ENCODE measurements around the gene PCDHGB5. TPM values are rescaled to one million over a fixed set of nuclear protein-coding genes. Genes with fewer than 3 reads are reported as not detected.

Gene PCDHGB5
- total and polyA plus RNA-seq, 2 donors (not counting 3 experiments of a cell fraction or from before 2014, with no cell fraction given): 10.1 to 14.4 TPM

DNA sequence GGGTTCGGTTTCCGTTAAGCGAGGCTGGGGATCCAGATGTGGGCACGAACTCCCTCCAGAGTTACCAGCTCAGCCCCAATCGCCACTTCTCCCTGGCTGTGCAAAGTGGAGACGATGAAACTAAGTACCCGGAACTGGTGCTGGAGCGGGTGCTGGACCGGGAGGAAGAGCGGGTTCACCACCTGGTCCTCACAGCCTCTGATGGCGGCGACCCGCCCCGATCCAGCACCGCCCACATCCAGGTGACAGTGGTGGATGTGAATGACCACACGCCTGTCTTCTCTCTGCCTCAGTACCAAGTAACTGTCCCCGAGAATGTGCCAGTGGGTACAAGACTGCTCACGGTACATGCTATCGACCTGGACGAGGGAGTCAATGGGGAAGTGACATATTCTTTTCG, 14.4 kb upstream of the PCDHGB5 start:
- Histone ChIP-seq H3K4me3 (replicated peaks in 1 of 3; ENCODE audit: insufficient read depth in 1 of 3, low read depth in 1 of 3, low read length in 3 of 3) (no peak overlapping the region), H3K4me2 (ENCODE audit: insufficient read depth, low read length) (no peak overlapping the region), H3K9ac (replicated peaks; ENCODE audit: extremely low read depth, insufficient read depth, low read length) (no peak overlapping the region), H3K27ac (ENCODE audit: insufficient read depth, low read depth, low read length) (no peak overlapping the region), H3K36me3 (ENCODE audit: control insufficient read depth in 2 of 2, extremely low read depth in 1 of 2, insufficient read depth in 2 of 2, low read length in 2 of 2) (no peaks in the 10 kb centered on the region), H3K9me1 (replicated peaks; ENCODE audit: control insufficient read depth, extremely low read depth, insufficient read depth, low read length) (no peaks in the 10 kb centered on the region), H3K27me3 (ENCODE audit: control insufficient read depth in 2 of 2, insufficient read depth in 2 of 2, low read length in 2 of 2) (peaks cover 31 to 63% of the 10 kb centered on the region in 2 experiments), H2AFZ (ENCODE audit: low read depth, low read length) (no peak overlapping the region), H3K9me3 (replicated peaks; ENCODE audit: control insufficient read depth, insufficient read depth, low read length) (no peaks in the 10 kb centered on the region), H4K20me1 (replicated peaks; ENCODE audit: control insufficient read depth, extremely low read depth, insufficient read depth, low read length) (no peaks in the 10 kb centered on the region), H3K79me2 (ENCODE audit: control insufficient read depth, insufficient read depth, low read length) (no peaks in the 10 kb centered on the region), H3K4me1 (ENCODE audit: control insufficient read depth, extremely low read depth, insufficient read depth, low read length) (no peaks in the 10 kb centered on the region)
- TF ChIP-seq MAX (IDR thresholded peaks at IDR 0.05; ENCODE audit: insufficient read depth, insufficient read length) (no peak), EZH2 (IDR thresholded peaks at IDR 0.05; ENCODE audit: borderline replicate concordance, low read depth, low read length, severe bottlenecking) (peak; percentile 58)
- ChIA-PET CTCF (interaction anchor here (0.8 to 2.2 kb wide), 11 partner anchors 9 to 184 kb away, joined by 3 to 11 read pairs (median 5); partner anchors contain the start of genes PCDHGA1, PCDHGA11, PCDHGA12 and PCDHGA2), POLR2A (no interaction called here)
- no peak for FAIRE-seq
- no peak for DNase-seq (ENCODE audit: low read depth, low spot score)
- dilution Hi-C loops (cut with MboI; ENCODE audit: extremely low pct_ligation_motif_present, low sequenced_read_pairs) (no loop called here), intact Hi-C loops (cut with micrococcal nuclease) (no loop called here)
- no TSS peak for BruUV-seq (replicated peaks)

DNA sequence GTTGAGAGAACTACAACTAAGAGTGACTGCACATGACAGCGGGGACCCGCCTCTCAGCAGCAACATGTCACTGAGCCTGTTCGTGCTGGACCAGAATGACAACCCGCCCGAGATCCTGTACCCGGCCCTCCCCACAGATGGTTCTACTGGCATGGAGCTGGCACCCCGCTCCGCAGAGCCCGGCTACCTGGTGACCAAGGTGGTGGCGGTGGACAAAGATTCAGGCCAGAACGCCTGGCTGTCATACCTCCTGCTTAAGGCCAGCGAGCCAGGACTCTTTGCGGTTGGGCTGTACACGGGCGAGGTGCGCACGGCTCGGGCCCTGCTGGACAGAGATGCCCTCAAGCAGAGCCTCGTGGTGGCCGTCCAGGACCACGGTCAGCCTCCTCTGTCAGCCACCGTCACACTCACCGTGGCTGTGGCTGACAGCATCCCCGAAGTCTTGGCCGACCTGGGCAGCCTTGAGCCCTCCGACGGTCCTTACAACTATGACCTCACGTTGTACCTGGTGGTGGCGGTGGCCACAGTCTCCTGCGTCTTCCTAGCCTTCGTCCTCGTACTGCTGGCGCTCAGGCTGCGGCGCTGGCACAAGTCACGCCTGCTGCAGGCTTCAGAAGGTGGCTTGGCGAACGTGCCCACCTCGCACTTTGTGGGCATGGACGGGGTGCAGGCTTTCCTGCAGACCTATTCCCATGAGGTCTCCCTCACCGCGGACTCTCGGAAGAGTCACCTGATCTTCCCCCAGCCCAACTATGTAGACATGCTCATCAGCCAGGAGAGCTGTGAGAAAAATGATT, 13.1 kb upstream of the PCDHGB5 start:
- H3K4me2 ChIP-seq (ENCODE audit: insufficient read depth, low read length): no peak overlapping the region
- ChIA-PET CTCF (no interaction called here), POLR2A (no interaction called here)
- no peak for FAIRE-seq
- no peaks in the 10 kb centered on the region for H3K4me1 ChIP-seq (ENCODE audit: control insufficient read depth, extremely low read depth, insufficient read depth, low read length)
- no peak for TF ChIP-seq MYC (IDR thresholded peaks at IDR 0.05; ENCODE audit: low read depth, low read length)
- TF ChIP-seq FOS (IDR thresholded peaks at IDR 0.05; ENCODE audit: borderline replicate concordance, insufficient read depth, low read length): no peak
- no peak for TF ChIP-seq POLR2AphosphoS5 (IDR thresholded peaks at IDR 0.05; ENCODE audit: insufficient read depth, low read depth, low read length)
- TF ChIP-seq, protein P1, sequence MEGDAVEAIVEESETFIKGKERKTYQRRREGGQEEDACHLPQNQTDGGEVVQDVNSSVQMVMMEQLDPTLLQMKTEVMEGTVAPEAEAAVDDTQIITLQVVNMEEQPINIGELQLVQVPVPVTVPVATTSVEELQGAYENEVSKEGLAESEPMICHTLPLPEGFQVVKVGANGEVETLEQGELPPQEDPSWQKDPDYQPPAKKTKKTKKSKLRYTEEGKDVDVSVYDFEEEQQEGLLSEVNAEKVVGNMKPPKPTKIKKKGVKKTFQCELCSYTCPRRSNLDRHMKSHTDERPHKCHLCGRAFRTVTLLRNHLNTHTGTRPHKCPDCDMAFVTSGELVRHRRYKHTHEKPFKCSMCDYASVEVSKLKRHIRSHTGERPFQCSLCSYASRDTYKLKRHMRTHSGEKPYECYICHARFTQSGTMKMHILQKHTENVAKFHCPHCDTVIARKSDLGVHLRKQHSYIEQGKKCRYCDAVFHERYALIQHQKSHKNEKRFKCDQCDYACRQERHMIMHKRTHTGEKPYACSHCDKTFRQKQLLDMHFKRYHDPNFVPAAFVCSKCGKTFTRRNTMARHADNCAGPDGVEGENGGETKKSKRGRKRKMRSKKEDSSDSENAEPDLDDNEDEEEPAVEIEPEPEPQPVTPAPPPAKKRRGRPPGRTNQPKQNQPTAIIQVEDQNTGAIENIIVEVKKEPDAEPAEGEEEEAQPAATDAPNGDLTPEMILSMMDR (IDR thresholded peaks at IDR 0.05; ENCODE audit: extremely low read depth in 1 of 2, insufficient read depth in 1 of 2, low read depth in 1 of 2, low read length in 2 of 2): no peak
- TF ChIP-seq POLR2A (IDR thresholded peaks at IDR 0.05; ENCODE audit: low read depth, low read length): no peak
- TF ChIP-seq JUN (IDR thresholded peaks at IDR 0.05; ENCODE audit: borderline replicate concordance, insufficient read depth, insufficient read length, low read depth): no peak
- no peak for TF ChIP-seq EZH2 (IDR thresholded peaks at IDR 0.05; ENCODE audit: borderline replicate concordance, low read depth, low read length, severe bottlenecking)
- no peak for TF ChIP-seq MAX (IDR thresholded peaks at IDR 0.05; ENCODE audit: insufficient read depth, insufficient read length)
- TF ChIP-seq GATA2 (IDR thresholded peaks at IDR 0.05; ENCODE audit: insufficient read depth, insufficient read length, low read depth, low read length): no peak
- intact Hi-C loops (cut with micrococcal nuclease): no loop called here
- no peaks in the 10 kb centered on the region for H3K79me2 ChIP-seq (ENCODE audit: control insufficient read depth, insufficient read depth, low read length)
- no peak overlapping the region for H2AFZ ChIP-seq (ENCODE audit: low read depth, low read length)
- no peak overlapping the region for H3K4me3 ChIP-seq (replicated peaks in 1 of 3; ENCODE audit: insufficient read depth in 1 of 3, low read depth in 1 of 3, low read length in 3 of 3)
- H3K9me1 ChIP-seq (replicated peaks; ENCODE audit: control insufficient read depth, extremely low read depth, insufficient read depth, low read length): no peaks in the 10 kb centered on the region
- DNase-seq (ENCODE audit: low read depth, low spot score): no peak
- peaks cover 36 to 66% of the 10 kb centered on the region in 2 experiments for H3K27me3 ChIP-seq (ENCODE audit: control insufficient read depth in 2 of 2, insufficient read depth in 2 of 2, low read length in 2 of 2)
- no peaks in the 10 kb centered on the region for H3K9me3 ChIP-seq (replicated peaks; ENCODE audit: control insufficient read depth, insufficient read depth, low read length)
- no peak overlapping the region for H3K27ac ChIP-seq (ENCODE audit: insufficient read depth, low read depth, low read length)
- H3K9ac ChIP-seq (replicated peaks; ENCODE audit: extremely low read depth, insufficient read depth, low read length): no peak overlapping the region
- no peaks in the 10 kb centered on the region for H4K20me1 ChIP-seq (replicated peaks; ENCODE audit: control insufficient read depth, extremely low read depth, insufficient read depth, low read length)
- dilution Hi-C loops (cut with MboI; ENCODE audit: extremely low pct_ligation_motif_present, low sequenced_read_pairs): no loop called here
- H3K36me3 ChIP-seq (ENCODE audit: control insufficient read depth in 2 of 2, extremely low read depth in 1 of 2, insufficient read depth in 2 of 2, low read length in 2 of 2): no peaks in the 10 kb centered on the region
- no TSS peak for BruUV-seq (replicated peaks)
